ENCODE data around the gene CCDC157. TPM values are rescaled to one million over a fixed set of nuclear protein-coding genes. Genes with fewer than 3 reads are reported as not detected.

The CCDC157 gene
- total and polyA plus RNA-seq, 2 donors (not counting 1 experiment from before 2014, with no cell fraction given), result 3.6 to 6.4 TPM

GRCh38 chr22:30333707-30334087, 23.1 kb upstream of the CCDC157 start:
- no peaks in the 10 kb centered on the region for H3K9me3 Mint-ChIP-seq (ENCODE audit: insufficient read depth)
- 90% methylated on average over 1 of the region's 3 CpGs for WGBS (ENCODE audit: insufficient coverage)
- Histone ChIP-seq H3K36me3 (replicated peaks in 1 of 2; ENCODE audit: control extremely low read depth in 1 of 2, control insufficient read depth in 1 of 2, extremely low read depth in 1 of 2, insufficient read depth in 2 of 2, low read length in 1 of 2) (peaks cover 3 to 70% of the 10 kb centered on the region in 2 experiments), H3K27ac (ENCODE audit: low read length in 2 of 2) (no peak overlapping the region), H3K9ac (ENCODE audit: low read length) (no peak overlapping the region), H3K9me3 (ENCODE audit: control extremely low read depth in 1 of 3, control insufficient read depth in 2 of 3, insufficient read depth in 1 of 3, low read length in 2 of 3) (no peaks in the 10 kb centered on the region), H4K20me1 (ENCODE audit: control insufficient read depth, insufficient read depth, low read length, poor library complexity, severe bottlenecking) (peaks cover 18% of the 10 kb centered on the region), H3K79me2 (ENCODE audit: control insufficient read depth, insufficient read depth, low read length) (no peaks in the 10 kb centered on the region), H3K27me3 (replicated peaks in 1 of 4; ENCODE audit: control extremely low read depth in 1 of 4, control insufficient read depth in 3 of 4, insufficient read depth in 4 of 4, low read length in 3 of 4) (no peaks in the 10 kb centered on the region), H2AFZ (ENCODE audit: insufficient read depth, low read depth, low read length, poor library complexity, severe bottlenecking) (no peak overlapping the region), H3K4me3 (ENCODE audit: control extremely low read depth in 1 of 5, extremely low read depth in 1 of 5, insufficient read depth in 1 of 5, low read depth in 2 of 5, low read length in 4 of 5) (no peak overlapping the region), H3K4me2 (replicated peaks; ENCODE audit: low read depth, low read length, poor library complexity, severe bottlenecking) (no peak overlapping the region), H3K4me1 (ENCODE audit: control insufficient read depth in 2 of 2, insufficient read depth in 2 of 2, low read length in 2 of 2) (no peaks in the 10 kb centered on the region)
- DNase-seq, result no peak
- no peak for ATAC-seq (ENCODE audit: low read depth)
- ChIA-PET CTCF (interaction anchor here (4.2 kb wide), 1 partner anchor 46 kb away, joined by 25 read pairs; the partner anchor contains the start of gene CASTOR1), POLR2A (no interaction called here)
- intact Hi-C loops (cut with micrococcal nuclease), result no loop called here
- no peak for TF ChIP-seq EZH2 (IDR thresholded peaks at IDR 0.05; ENCODE audit: borderline replicate concordance, insufficient read depth, low read depth, low read length, poor library complexity, severe bottlenecking)
- TF ChIP-seq CTCF (IDR thresholded peaks at IDR 0.05), result no peak
- H3K4me1 Mint-ChIP-seq, result no peaks in the 10 kb centered on the region
- H3K27ac Mint-ChIP-seq, result peak overlapping the region; percentile 20
- H3K4me3 Mint-ChIP-seq, result no peak overlapping the region
- H3K27me3 Mint-ChIP-seq, result no peaks in the 10 kb centered on the region

- H3K4me3 ChIP-seq (ENCODE audit: control extremely low read depth in 1 of 5, extremely low read depth in 1 of 5, insufficient read depth in 1 of 5, low read depth in 2 of 5, low read length in 4 of 5), result no peak overlapping the region
- DNase-seq, result no peak
- intact Hi-C loops (cut with micrococcal nuclease), result no loop called here
- no peak overlapping the region for H2AFZ ChIP-seq (ENCODE audit: insufficient read depth, low read depth, low read length, poor library complexity, severe bottlenecking)
- no peaks in the 10 kb centered on the region for H3K27me3 ChIP-seq (replicated peaks in 1 of 4; ENCODE audit: control extremely low read depth in 1 of 4, control insufficient read depth in 3 of 4, insufficient read depth in 4 of 4, low read length in 3 of 4)
- H3K27ac ChIP-seq (ENCODE audit: low read length in 2 of 2), result no peak overlapping the region
- peaks cover 18% of the 10 kb centered on the region for H4K20me1 ChIP-seq (ENCODE audit: control insufficient read depth, insufficient read depth, low read length, poor library complexity, severe bottlenecking)
- Mint-ChIP-seq H3K4me3 (no peak overlapping the region), H3K4me1 (no peaks in the 10 kb centered on the region), H3K9me3 (ENCODE audit: insufficient read depth) (no peaks in the 10 kb centered on the region), H3K27ac (no peak overlapping the region), H3K27me3 (no peaks in the 10 kb centered on the region)
- H3K9ac ChIP-seq (ENCODE audit: low read length), result no peak overlapping the region
- ATAC-seq (ENCODE audit: low read depth), result no peak
- peaks cover 3 to 77% of the 10 kb centered on the region in 2 experiments for H3K36me3 ChIP-seq (replicated peaks in 1 of 2; ENCODE audit: control extremely low read depth in 1 of 2, control insufficient read depth in 1 of 2, extremely low read depth in 1 of 2, insufficient read depth in 2 of 2, low read length in 1 of 2)
- no peak for TF ChIP-seq CTCF (IDR thresholded peaks at IDR 0.05)
- TF ChIP-seq EZH2 (IDR thresholded peaks at IDR 0.05; ENCODE audit: borderline replicate concordance, insufficient read depth, low read depth, low read length, poor library complexity, severe bottlenecking), result no peak
- H3K4me1 ChIP-seq (ENCODE audit: control insufficient read depth in 2 of 2, insufficient read depth in 2 of 2, low read length in 2 of 2), result no peaks in the 10 kb centered on the region
- POLR2A ChIA-PET, result no interaction called here
- no peaks in the 10 kb centered on the region for H3K79me2 ChIP-seq (ENCODE audit: control insufficient read depth, insufficient read depth, low read length)
- WGBS (ENCODE audit: insufficient coverage), result no CpG with 5 or more reads among the region's 4 CpGs
- CTCF ChIA-PET, result interaction anchor here (1.4 to 2.9 kb wide), 2 partner anchors 46 to 51 kb away, joined by 3 to 14 read pairs; partner anchors contain the start of gene CASTOR1
- no peak overlapping the region for H3K4me2 ChIP-seq (replicated peaks; ENCODE audit: low read depth, low read length, poor library complexity, severe bottlenecking)
- no peaks in the 10 kb centered on the region for H3K9me3 ChIP-seq (ENCODE audit: control extremely low read depth in 1 of 3, control insufficient read depth in 2 of 3, insufficient read depth in 1 of 3, low read length in 2 of 3)
Measured at GRCh38 chr22:30334646-30335045, 22.2 kb upstream of the CCDC157 start.

Data from B cell (primary cell).